Tibial artery (tissue), 4 donors: Measurements from ENCODE around the gene FXN.
A peak's percentile ranks its signal among the peaks of the same experiment; 100 is the strongest.

Experiments used
- DNase-seq, 2 donors: peaks; one replicate each; pipeline ENCODE4 v3.0.0-alpha.2; 2019
- H3K27ac ChIP-seq, 2 donors: fragments of 200-600 bp; sonication (generic) in 1 of 2; 1 replicate in 1 of 2; 2 replicates in 1 of 2; pipeline ENCODE4 v1.5.1; 2018 to 2019; ENCODE audit warnings: mild to moderate bottlenecking in 1 of 2
- H3K27me3 ChIP-seq, 2 donors: fragments of 200-600 bp; sonication (generic) in 1 of 2; one replicate each; pipeline versions ENCODE4 v1.5.1 to v1.6.0; 2016 to 2019
- H3K36me3 ChIP-seq, 3 donors: fragments of 200-600 bp; sonication (generic) in 2 of 3; one replicate each; pipeline ENCODE4 v1.5.1; 2016 to 2019; ENCODE audit warnings: mild to moderate bottlenecking in 2 of 3
- H3K4me1 ChIP-seq, 4 donors: fragments of 200-600 bp; sonication (generic) in 2 of 4; 1 replicate in 3 of 4; 2 replicates in 1 of 4; pipeline ENCODE4 v1.5.1; 2016 to 2019
- H3K4me3 ChIP-seq, 2 donors: fragments of 200-600 bp; sonication (generic) in 1 of 2; 1 replicate in 1 of 2; 2 replicates in 1 of 2; pipeline ENCODE4 v1.5.1; 2018 to 2019; ENCODE audit warnings: mild to moderate bottlenecking in 2 of 2
- H3K9me3 ChIP-seq, 3 donors: fragments of 200-600 bp; sonication (generic) in 1 of 3; one replicate each; pipeline ENCODE4 v1.5.1; 2016 to 2019
- CTCF ChIP-seq, 2 experiments: fragments of 200-600 bp in 1 of 2; fragments of 450-650 bp in 1 of 2; IDR thresholded peaks; one replicate each; pipeline ENCODE4 v1.5.1; 2017 to 2019; ENCODE audit warnings: antibody characterized with exemption in 2 of 2, mild to moderate bottlenecking in 1 of 2, moderate library complexity in 1 of 2
- intact Hi-C: fragments of 100-400 bp; cut with DNase I; formaldehyde crosslinking; loops from one replicate; pipeline ENCODE4 v1.15.0; 2023; ENCODE audit warnings: low total_unique reads

The FXN gene

DNA sequence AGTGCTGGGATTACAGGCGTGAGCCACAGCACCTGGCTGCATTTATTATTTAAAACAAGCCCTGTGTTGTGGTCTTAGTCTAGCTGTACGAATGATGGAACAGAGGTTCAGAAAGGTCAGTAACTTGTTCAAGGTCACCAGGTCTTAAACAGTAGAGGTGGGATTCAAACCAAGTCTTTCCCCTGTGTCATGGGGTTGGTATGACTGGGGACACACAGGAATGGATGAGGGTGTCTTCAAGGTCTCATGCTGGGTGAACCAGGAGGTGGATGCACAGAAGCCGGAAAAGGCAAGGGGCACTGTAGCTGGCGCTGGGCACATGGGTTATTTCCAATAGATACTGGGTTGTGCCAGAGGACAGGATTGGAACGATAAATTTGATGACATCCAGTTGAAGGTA, 106.3 kb downstream of the FXN start:
- H3K9me3 ChIP-seq: no peaks in the 10 kb centered on the region
- no peaks in the 10 kb centered on the region for H3K36me3 ChIP-seq
- peak in 1 of 2 donors; percentile 49 for DNase-seq
- TF ChIP-seq CTCF (IDR thresholded peaks at IDR 0.05): no peak
- no peaks in the 10 kb centered on the region for H3K27me3 ChIP-seq
- no peak overlapping the region for H3K4me3 ChIP-seq
- intact Hi-C loops: loop anchor here (10.0 kb wide), 1 partner anchor 87 kb away; no protein-coding TSS in a partner anchor
- no peak overlapping the region for H3K27ac ChIP-seq
- H3K4me1 ChIP-seq: peaks cover 0 to 20% (median 2%) of the 10 kb centered on the region in 4 donors

DNA sequence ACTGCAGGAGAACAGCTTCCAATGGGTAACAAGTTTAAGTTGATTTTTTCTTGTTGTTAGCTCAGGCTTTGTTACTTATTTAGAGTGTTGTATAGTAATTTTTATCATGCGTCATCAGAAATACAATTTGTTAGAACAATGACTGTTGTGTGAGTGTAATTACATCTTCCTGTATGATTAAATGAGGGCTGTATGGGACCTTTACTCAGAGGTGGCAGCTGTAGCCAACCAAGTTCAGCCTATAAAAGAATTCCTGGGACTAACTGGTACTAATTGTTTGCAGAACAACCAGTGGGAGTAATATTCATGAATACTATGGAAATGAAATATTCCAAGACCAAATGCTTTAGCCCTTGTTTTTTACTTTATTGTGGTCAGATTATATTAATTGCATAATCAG, 107.7 kb downstream of the FXN start:
- Histone ChIP-seq H3K4me1 (peaks cover 0 to 20% (median 2%) of the 10 kb centered on the region in 4 donors), H3K27ac (no peak overlapping the region)

DNA sequence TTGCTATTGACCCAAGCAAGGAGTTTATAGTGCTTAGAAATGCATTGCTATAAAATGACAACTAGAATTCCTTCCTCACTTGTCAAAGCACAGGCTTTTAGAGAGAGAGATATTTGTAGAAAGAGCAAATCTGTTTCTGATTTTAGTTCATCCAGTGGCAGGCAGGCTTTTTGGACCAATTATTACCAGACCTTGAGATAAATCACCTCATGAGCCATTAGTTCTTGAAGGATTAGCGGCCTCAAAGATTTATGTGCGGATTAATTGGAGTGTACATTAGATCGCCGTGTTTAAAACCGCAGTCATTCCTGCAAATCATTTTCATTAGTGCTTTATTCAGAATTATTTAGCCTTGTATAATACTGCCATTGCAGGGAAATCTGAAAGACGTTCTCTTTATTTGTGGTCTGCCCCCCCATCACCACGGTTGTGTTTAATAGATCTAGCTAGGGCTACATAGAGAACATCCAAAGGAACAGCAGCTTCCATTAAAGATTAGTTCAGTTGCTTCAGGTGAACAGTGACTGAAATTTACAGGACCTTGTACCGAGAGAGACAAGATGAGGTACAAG, 109.7 kb downstream of the FXN start:
- no peak for TF ChIP-seq CTCF (IDR thresholded peaks at IDR 0.05)
- Histone ChIP-seq H3K4me1 (peaks cover 0 to 35% (median 7%) of the 10 kb centered on the region in 4 donors), H3K36me3 (no peaks in the 10 kb centered on the region), H3K27me3 (no peaks in the 10 kb centered on the region), H3K4me3 (no peak overlapping the region), H3K27ac (no peak overlapping the region), H3K9me3 (no peaks in the 10 kb centered on the region)
- DNase-seq: no peak
- intact Hi-C loops: loop anchor here (10.0 kb wide), 1 partner anchor 90 kb away; no protein-coding TSS in a partner anchor

More for the DNA sequence above, 107.7 kb downstream of the FXN start:
- no peak overlapping the region for H3K4me3 ChIP-seq
- TF ChIP-seq CTCF (IDR thresholded peaks at IDR 0.05): no peak
- no peaks in the 10 kb centered on the region for H3K27me3 ChIP-seq
- H3K9me3 ChIP-seq: no peaks in the 10 kb centered on the region
- intact Hi-C loops: loop anchor here (10.0 kb wide), 1 partner anchor 88 kb away; no protein-coding TSS in a partner anchor
- H3K36me3 ChIP-seq: no peaks in the 10 kb centered on the region
- no peak for DNase-seq

DNA sequence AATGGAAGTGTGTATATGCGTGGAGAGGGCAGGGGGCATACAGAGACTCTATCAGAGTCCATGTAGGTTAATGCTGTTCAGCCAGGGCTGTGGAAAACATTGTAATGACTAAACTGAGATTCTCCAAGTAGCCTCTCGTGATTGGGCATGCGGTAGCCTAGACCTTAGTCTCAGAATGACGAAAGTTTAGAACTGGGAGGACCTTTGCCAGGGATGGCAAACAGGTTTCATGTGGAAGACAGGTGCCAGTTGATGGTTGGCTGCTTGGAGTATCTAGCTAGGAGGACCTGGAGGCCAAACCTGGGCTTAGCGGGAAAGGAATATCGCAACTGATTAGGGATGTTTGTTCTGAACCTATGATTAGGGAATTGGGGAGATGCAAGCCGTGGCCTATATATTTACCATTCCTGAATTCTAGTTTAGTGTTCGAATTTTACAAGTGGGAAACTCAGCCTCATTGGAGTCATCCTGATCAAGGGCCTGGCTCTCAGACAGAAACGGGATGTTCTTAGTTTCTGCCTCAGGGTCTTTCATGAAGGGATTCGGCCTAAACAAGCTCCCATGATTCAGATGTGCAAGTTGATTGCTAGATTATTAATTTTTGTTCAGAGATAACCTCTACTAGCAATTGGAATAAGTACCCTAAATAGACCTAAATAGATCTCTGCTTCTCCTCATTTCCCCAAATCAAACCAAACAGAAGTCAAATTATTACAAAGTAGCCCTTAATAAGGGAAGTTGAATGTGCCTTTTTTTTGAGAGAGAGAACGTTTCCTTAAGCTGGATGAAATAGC, 111.7 kb downstream of the FXN start:
- no peak overlapping the region for H3K27ac ChIP-seq
- H3K4me1 ChIP-seq: peaks cover 0 to 37% (median 7%) of the 10 kb centered on the region in 4 donors
- intact Hi-C loops: loop anchor here (10.0 kb wide), 1 partner anchor 92 kb away; no protein-coding TSS in a partner anchor
- H3K9me3 ChIP-seq: no peaks in the 10 kb centered on the region
- no peak for DNase-seq
- H3K4me3 ChIP-seq: no peak overlapping the region
- no peaks in the 10 kb centered on the region for H3K27me3 ChIP-seq
- no peaks in the 10 kb centered on the region for H3K36me3 ChIP-seq
- no peak for TF ChIP-seq CTCF (IDR thresholded peaks at IDR 0.05)

DNA sequence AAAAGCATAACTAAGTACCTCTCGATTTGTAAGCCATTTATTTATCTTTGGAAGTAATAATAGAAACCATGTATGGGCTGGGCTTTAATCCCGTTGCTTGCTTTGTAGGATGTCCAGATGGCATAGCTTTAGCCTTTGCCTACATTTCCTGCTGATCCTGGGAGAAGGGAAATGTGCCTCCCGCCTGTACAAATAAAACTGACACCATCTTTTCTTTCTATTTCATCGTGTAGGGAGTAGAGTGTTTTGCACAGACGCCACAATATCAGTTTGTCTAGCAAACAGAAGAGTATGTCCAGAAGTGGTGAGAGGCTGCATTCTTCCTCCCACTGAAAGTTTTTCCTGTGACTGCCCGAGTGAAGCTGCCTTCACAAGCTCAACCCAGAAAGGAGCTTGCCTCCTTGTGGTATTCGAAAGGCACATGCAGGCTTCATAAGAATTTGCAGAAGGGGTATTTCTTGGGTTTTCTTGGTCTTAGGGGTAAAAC, 113.8 kb downstream of the FXN start:
- TF ChIP-seq CTCF (IDR thresholded peaks at IDR 0.05): peak; percentile 62 to 65
- Histone ChIP-seq H3K4me3 (peak overlapping the region; percentile 16 to 22), H3K9me3 (no peaks in the 10 kb centered on the region), H3K4me1 (peaks cover 0 to 24% (median 7%) of the 10 kb centered on the region in 4 donors), H3K27ac (peak overlapping the region; percentile 61 to 65), H3K36me3 (peaks cover 0 to 8% (median 0%) of the 10 kb centered on the region in 3 donors), H3K27me3 (no peaks in the 10 kb centered on the region)
- intact Hi-C loops: loop anchor here (10.0 kb wide), 1 partner anchor 95 kb away; no protein-coding TSS in a partner anchor
- DNase-seq: no peak
